ENCODE data around the gene KCNJ6. TPM values are rescaled to one million over a fixed set of nuclear protein-coding genes. Genes with fewer than 3 reads are reported as not detected.

The KCNJ6 gene
- total RNA-seq, 1 donor from 2014 or later: not detected

- DNase-seq (ENCODE audit: low read depth in 2 of 2): no peak
These were observed 340.7 kb downstream of the KCNJ6 start for GRCh38 chr21:37575580-37575979.

- DNase-seq (ENCODE audit: low read depth in 2 of 2): no peak
These were observed 341.5 kb downstream of the KCNJ6 start for GRCh38 chr21:37574751-37575150.

GRCh38 chr21:37574316-37574715 lies 341.9 kb downstream of the KCNJ6 start:
- DNase-seq (ENCODE audit: low read depth in 2 of 2): no peak

GRCh38 chr21:37571442-37571841 lies 344.8 kb downstream of the KCNJ6 start:
- DNase-seq (ENCODE audit: low read depth in 2 of 2): no peak

GRCh38 chr21:37568916-37569315 lies 347.3 kb downstream of the KCNJ6 start:
- no peak for DNase-seq (ENCODE audit: low read depth in 2 of 2)

GRCh38 chr21:37568415-37568814 lies 347.8 kb downstream of the KCNJ6 start:
- no peak for DNase-seq (ENCODE audit: low read depth in 2 of 2)

GRCh38 chr21:37566790-37567615 lies 349.3 kb downstream of the KCNJ6 start:
- DNase-seq (ENCODE audit: low read depth in 2 of 2): no peak

GRCh38 chr21:37565530-37566223 lies 350.6 kb downstream of the KCNJ6 start:
- DNase-seq (ENCODE audit: low read depth in 2 of 2): no peak

GRCh38 chr21:37564924-37565529 lies 351.2 kb downstream of the KCNJ6 start:
- no peak for DNase-seq (ENCODE audit: low read depth in 2 of 2)

- peak; percentile 98 to 100 for DNase-seq (ENCODE audit: low read depth in 2 of 2)
These were observed 351.8 kb downstream of the KCNJ6 start for GRCh38 chr21:37564341-37564923.

GRCh38 chr21:37563641-37564340 lies 352.5 kb downstream of the KCNJ6 start:
- peak; percentile 95 to 96 for DNase-seq (ENCODE audit: low read depth in 2 of 2)

GRCh38 chr21:37562920-37563640 lies 353.2 kb downstream of the KCNJ6 start:
- peak in 1 of 2 donors; percentile 52 for DNase-seq (ENCODE audit: low read depth in 2 of 2)

GRCh38 chr21:37561941-37562919 lies 354.0 kb downstream of the KCNJ6 start:
- DNase-seq (ENCODE audit: low read depth in 2 of 2): no peak

- DNase-seq (ENCODE audit: low read depth in 2 of 2): no peak
These were observed 354.8 kb downstream of the KCNJ6 start for GRCh38 chr21:37561506-37561905.

- DNase-seq (ENCODE audit: low read depth in 2 of 2): no peak
These were observed 355.9 kb downstream of the KCNJ6 start for GRCh38 chr21:37560385-37560784.

- DNase-seq (ENCODE audit: low read depth in 2 of 2): no peak
These were observed 357.5 kb downstream of the KCNJ6 start for GRCh38 chr21:37558676-37559211.

Measured in lung microvascular endothelial cell (primary cell).